ENCODE measurements around the gene DHX38. TPM values are rescaled to one million over a fixed set of nuclear protein-coding genes. Genes with fewer than 3 reads are reported as not detected.

Gene DHX38
- total RNA-seq, 1 donor from 2014 or later: 81.7 TPM

- TF ChIP-seq, protein P1, sequence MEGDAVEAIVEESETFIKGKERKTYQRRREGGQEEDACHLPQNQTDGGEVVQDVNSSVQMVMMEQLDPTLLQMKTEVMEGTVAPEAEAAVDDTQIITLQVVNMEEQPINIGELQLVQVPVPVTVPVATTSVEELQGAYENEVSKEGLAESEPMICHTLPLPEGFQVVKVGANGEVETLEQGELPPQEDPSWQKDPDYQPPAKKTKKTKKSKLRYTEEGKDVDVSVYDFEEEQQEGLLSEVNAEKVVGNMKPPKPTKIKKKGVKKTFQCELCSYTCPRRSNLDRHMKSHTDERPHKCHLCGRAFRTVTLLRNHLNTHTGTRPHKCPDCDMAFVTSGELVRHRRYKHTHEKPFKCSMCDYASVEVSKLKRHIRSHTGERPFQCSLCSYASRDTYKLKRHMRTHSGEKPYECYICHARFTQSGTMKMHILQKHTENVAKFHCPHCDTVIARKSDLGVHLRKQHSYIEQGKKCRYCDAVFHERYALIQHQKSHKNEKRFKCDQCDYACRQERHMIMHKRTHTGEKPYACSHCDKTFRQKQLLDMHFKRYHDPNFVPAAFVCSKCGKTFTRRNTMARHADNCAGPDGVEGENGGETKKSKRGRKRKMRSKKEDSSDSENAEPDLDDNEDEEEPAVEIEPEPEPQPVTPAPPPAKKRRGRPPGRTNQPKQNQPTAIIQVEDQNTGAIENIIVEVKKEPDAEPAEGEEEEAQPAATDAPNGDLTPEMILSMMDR (IDR thresholded peaks at IDR 0.05; ENCODE audit: unreplicated experiment): peak; percentile 88
- no peak overlapping the region for H3K4me3 Mint-ChIP-seq (ENCODE audit: low read depth)
- H3K27ac Mint-ChIP-seq: no peak overlapping the region
- peak; percentile 58 for DNase-seq (ENCODE audit: low spot score, unreplicated experiment)
- no peaks in the 10 kb centered on the region for H3K36me3 Mint-ChIP-seq (ENCODE audit: insufficient read depth)
- no peaks in the 10 kb centered on the region for H3K9me3 Mint-ChIP-seq (ENCODE audit: low read depth)
- H3K27me3 Mint-ChIP-seq: peaks cover 12% of the 10 kb centered on the region
- H3K4me1 Mint-ChIP-seq (ENCODE audit: low read depth): peaks cover 8% of the 10 kb centered on the region
These were observed 31.4 kb downstream of the DHX38 start for GRCh38 chr16:72124761-72125634.

DNA sequence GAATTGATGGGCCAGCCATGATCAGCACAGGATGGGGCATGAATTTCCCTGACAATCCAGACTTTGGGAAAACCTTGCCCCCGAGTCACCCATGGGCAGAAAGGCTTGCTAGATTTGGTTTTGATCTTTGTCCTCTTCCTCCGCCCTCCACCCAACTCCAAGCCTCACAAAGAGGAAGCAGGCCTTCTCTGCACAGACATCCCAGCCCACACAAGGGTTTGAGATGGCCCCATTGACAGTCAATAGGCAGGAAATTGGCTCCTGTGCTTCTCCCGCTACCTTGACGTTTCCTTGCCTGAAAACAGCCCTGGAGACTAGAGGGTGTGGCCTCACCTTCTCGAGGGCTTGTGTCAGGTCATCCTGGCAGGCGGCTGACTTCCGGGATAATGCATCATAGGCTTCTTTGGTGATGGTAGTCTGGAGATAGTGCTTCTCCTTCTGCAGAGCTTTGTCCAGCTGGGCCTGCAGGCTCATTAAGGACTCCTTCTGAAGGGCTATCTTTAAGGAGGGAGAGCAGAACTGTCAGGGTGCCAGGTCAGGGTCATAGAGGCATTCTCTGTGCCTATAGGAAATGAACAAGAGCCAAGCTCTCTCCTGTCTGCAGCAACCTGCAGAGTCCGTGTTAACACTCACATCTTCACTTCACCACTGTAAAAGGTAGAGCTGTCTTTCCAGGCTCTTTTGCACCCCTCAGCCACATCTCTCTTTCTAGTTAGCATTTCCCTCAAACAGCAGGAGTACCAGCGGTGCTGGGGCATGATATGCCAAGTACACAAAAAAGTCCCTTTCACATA, 32.2 kb downstream of the DHX38 start:
- H3K27ac Mint-ChIP-seq: no peak overlapping the region
- TF ChIP-seq, protein P1 (IDR thresholded peaks at IDR 0.05; ENCODE audit: unreplicated experiment): no peak
- H3K4me1 Mint-ChIP-seq (ENCODE audit: low read depth): peaks cover 8% of the 10 kb centered on the region
- H3K4me3 Mint-ChIP-seq (ENCODE audit: low read depth): no peak overlapping the region
- no peaks in the 10 kb centered on the region for H3K36me3 Mint-ChIP-seq (ENCODE audit: insufficient read depth)
- H3K27me3 Mint-ChIP-seq: peaks cover 17% of the 10 kb centered on the region
- H3K9me3 Mint-ChIP-seq (ENCODE audit: low read depth): no peaks in the 10 kb centered on the region
- no peak for DNase-seq (ENCODE audit: low spot score, unreplicated experiment)

GRCh38 chr16:72126429-72126765, 32.8 kb downstream of the DHX38 start:
- H3K4me1 Mint-ChIP-seq (ENCODE audit: low read depth): peaks cover 8% of the 10 kb centered on the region
- TF ChIP-seq, protein P1 (IDR thresholded peaks at IDR 0.05; ENCODE audit: unreplicated experiment): no peak
- no peak overlapping the region for H3K27ac Mint-ChIP-seq
- H3K9me3 Mint-ChIP-seq (ENCODE audit: low read depth): no peaks in the 10 kb centered on the region
- no peak overlapping the region for H3K4me3 Mint-ChIP-seq (ENCODE audit: low read depth)
- H3K36me3 Mint-ChIP-seq (ENCODE audit: insufficient read depth): no peaks in the 10 kb centered on the region
- peaks cover 22% of the 10 kb centered on the region for H3K27me3 Mint-ChIP-seq
- DNase-seq (ENCODE audit: low spot score, unreplicated experiment): no peak

- H3K27ac Mint-ChIP-seq: no peak overlapping the region
- DNase-seq (ENCODE audit: low spot score, unreplicated experiment): no peak
- H3K9me3 Mint-ChIP-seq (ENCODE audit: low read depth): no peaks in the 10 kb centered on the region
- H3K36me3 Mint-ChIP-seq (ENCODE audit: insufficient read depth): no peaks in the 10 kb centered on the region
- peaks cover 24% of the 10 kb centered on the region for H3K27me3 Mint-ChIP-seq
- H3K4me3 Mint-ChIP-seq (ENCODE audit: low read depth): no peak overlapping the region
- H3K4me1 Mint-ChIP-seq (ENCODE audit: low read depth): peaks cover 8% of the 10 kb centered on the region
- TF ChIP-seq, protein P1 (IDR thresholded peaks at IDR 0.05; ENCODE audit: unreplicated experiment): no peak
These were observed 35.1 kb downstream of the DHX38 start for GRCh38 chr16:72128701-72129100.

DNA sequence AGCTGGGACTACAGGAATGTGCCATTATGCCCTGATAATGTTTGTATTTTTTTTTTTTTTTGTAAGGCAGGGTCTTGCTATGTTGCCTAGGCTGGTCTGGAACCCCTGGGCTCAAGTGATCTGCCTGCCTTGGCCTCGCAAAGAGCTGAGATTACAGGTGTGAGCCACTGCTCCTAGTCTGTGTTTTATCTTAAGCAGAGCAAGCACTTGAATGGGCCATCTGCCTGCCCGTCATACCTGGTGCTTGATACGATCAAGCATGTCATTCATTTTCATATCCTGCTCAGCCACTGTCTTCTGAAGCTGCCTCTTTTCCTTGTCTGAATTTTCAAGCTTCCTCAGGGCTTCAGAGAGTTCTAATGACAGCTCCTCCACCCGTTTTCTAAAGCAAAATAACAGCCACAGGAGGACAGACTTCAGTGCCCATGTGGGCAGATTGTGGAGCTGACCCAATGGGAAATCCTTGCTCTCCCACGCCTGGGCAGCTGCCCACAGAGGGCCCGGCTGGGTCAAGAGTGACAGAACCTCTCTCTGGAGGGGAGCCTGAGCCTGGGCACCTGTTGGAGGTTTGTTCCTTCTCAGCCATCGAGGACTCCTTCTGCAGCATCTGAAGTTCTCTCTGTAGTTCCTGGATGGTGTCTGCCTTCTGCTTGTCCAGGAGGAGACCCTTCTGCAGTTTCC, 36.5 kb downstream of the DHX38 start:
- no peaks in the 10 kb centered on the region for H3K9me3 Mint-ChIP-seq (ENCODE audit: low read depth)
- peaks cover 24% of the 10 kb centered on the region for H3K27me3 Mint-ChIP-seq
- peaks cover 6% of the 10 kb centered on the region for H3K4me1 Mint-ChIP-seq (ENCODE audit: low read depth)
- no peak overlapping the region for H3K4me3 Mint-ChIP-seq (ENCODE audit: low read depth)
- no peak overlapping the region for H3K27ac Mint-ChIP-seq
- TF ChIP-seq, protein P1 (IDR thresholded peaks at IDR 0.05; ENCODE audit: unreplicated experiment): no peak
- no peak for DNase-seq (ENCODE audit: low spot score, unreplicated experiment)
- no peaks in the 10 kb centered on the region for H3K36me3 Mint-ChIP-seq (ENCODE audit: insufficient read depth)

All from progenitor cell of endocrine pancreas (in vitro differentiated cells).